ENCODE results near the gene HS6ST1. TPM values are rescaled to one million over a fixed set of nuclear protein-coding genes. Genes with fewer than 3 reads are reported as not detected.
"Not testable (repeated sequence)": the region's sequence is repeated elsewhere in the genome, so short reads cannot be mapped to it uniquely, and the experiment has no call there.

HS6ST1 gene
- total RNA-seq, 4 donors from 2014 or later, result 16.1 to 38.6 (median 26.5) TPM

DNA sequence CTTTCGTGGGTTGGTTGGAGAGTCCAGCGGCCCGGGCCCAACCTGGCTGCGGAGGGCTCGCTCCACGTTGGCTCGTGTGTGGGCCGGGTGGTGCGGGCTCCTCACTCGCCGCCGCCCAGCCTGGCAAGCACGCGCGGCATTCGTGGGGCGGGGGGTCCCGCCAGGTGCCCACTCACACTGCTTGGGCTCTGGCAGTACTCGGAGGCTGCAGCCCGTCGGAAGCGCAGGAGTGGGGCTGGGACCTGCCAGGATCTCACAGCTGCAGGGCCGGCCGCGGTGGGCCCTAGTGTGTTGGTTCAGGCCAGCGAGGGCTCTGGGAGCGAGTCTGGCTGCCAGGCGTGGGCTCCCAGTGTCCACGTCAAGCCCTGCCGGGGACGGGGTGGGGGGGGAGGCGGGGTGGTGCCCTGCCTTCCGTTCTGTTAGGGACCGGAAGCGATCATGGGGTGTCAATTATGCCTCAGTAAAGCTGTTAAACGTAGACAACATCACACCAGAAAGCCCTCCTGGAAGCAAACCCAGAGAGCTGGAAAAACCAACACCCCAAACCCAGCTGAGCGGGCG lies 1.0 kb upstream of the HS6ST1 start:
- H3K9me3 ChIP-seq, result no peaks in the 10 kb centered on the region
- intact Hi-C loops (cut with DNase I; ENCODE audit: low total_unique reads), result loop anchor here (5.0 to 10.0 kb wide), 3 partner anchors 85 to 1078 kb away; no protein-coding TSS in a partner anchor
- peaks cover 18 to 42% (median 38%) of the 10 kb centered on the region in 4 donors for H3K4me1 ChIP-seq
- H3K27ac ChIP-seq, result peak overlapping the region in 1 of 4 donors; percentile 71
- TF ChIP-seq EP300 (IDR thresholded peaks at IDR 0.05; ENCODE audit: low read depth), result no peak
- TF ChIP-seq, protein P1, sequence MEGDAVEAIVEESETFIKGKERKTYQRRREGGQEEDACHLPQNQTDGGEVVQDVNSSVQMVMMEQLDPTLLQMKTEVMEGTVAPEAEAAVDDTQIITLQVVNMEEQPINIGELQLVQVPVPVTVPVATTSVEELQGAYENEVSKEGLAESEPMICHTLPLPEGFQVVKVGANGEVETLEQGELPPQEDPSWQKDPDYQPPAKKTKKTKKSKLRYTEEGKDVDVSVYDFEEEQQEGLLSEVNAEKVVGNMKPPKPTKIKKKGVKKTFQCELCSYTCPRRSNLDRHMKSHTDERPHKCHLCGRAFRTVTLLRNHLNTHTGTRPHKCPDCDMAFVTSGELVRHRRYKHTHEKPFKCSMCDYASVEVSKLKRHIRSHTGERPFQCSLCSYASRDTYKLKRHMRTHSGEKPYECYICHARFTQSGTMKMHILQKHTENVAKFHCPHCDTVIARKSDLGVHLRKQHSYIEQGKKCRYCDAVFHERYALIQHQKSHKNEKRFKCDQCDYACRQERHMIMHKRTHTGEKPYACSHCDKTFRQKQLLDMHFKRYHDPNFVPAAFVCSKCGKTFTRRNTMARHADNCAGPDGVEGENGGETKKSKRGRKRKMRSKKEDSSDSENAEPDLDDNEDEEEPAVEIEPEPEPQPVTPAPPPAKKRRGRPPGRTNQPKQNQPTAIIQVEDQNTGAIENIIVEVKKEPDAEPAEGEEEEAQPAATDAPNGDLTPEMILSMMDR (IDR thresholded peaks at IDR 0.05), result no peak
- TF ChIP-seq POLR2A (IDR thresholded peaks at IDR 0.05), result no peak
- TF ChIP-seq POLR2AphosphoS5 (IDR thresholded peaks at IDR 0.05), result no peak
- 82% methylated on average over 23 of the region's 38 CpGs; no CpG with 5 or more reads in 1 of the 2 donors for WGBS, 2 donors (ENCODE audit: low coverage in 1 of 2)
- no peak for DNase-seq
- peak overlapping the region in 1 of 4 donors; percentile 78 for H3K4me3 ChIP-seq
- no peaks in the 10 kb centered on the region for H3K27me3 ChIP-seq
- in situ Hi-C loops (cut with MboI; ENCODE audit: low pct_ligation_motif_present in 1 of 4, low pct_unique_long_range_greater_than_20kb in 1 of 4, low sequenced_read_pairs in 3 of 4), result no loop called here
- no peaks in the 10 kb centered on the region for H3K36me3 ChIP-seq

DNA sequence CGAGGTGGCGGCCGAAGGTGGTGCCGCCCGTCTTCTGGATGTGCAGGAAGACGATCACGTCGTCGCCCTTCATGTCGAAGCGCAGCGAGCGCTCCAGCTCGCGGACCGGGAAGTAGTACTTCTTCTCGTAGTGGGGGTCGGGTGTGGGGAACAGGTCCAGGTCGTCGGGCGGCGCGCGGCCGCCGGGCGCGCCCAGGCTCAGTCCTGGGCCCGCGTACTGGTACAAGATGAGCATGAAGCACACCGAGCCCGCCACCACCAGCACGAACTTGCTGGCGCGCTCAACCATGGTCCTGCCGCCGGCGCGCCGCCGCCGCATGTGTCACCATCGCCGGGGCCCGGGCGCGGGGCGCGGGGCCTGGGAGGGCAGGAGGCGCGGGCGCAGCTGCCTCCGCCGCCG lies 423 bp downstream of the HS6ST1 start:
- in situ Hi-C loops (cut with MboI; ENCODE audit: low pct_ligation_motif_present in 1 of 4, low pct_unique_long_range_greater_than_20kb in 1 of 4, low sequenced_read_pairs in 3 of 4); DNase-seq; H3K27me3 ChIP-seq; H3K9me3 ChIP-seq; H3K36me3 ChIP-seq: not testable (repeated sequence)
- Histone ChIP-seq H3K4me1 (peaks cover 18 to 55% (median 39%) of the 10 kb centered on the region in 4 donors), H3K4me3 (peak overlapping the region; percentile 68 to 82 (median 74)), H3K27ac (peak overlapping the region in 2 of 4 donors; percentile 14 to 42)
- intact Hi-C loops (cut with DNase I; ENCODE audit: low total_unique reads), result loop anchor here (10.0 kb wide), 2 partner anchors 83 to 143 kb away; no protein-coding TSS in a partner anchor
- WGBS, 2 donors (ENCODE audit: low coverage in 1 of 2), result no CpG with 5 or more reads among the region's 55 CpGs

DNA sequence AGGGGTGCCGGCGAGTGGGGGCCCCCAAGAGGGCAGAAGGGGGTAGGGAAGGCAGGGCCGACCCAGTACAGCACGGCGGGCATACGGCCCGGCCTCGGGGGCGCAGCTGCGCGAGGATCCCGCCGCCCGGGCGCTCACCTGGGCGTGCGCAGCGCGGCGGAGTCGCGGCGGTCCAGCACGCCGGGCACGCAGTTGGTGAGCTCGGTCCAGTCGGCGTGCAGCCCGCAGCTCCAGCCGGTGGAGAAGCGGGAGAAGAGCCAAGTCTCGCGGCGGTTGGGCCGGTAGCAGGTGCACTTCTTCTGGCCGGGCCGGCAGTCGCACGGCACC lies 806 bp downstream of the HS6ST1 start:
- Histone ChIP-seq H3K27ac (peak overlapping the region; percentile 52 to 66 (median 60)), H3K4me1 (peaks cover 17 to 57% (median 39%) of the 10 kb centered on the region in 4 donors)
- not testable (repeated sequence) for DNase-seq

DNA sequence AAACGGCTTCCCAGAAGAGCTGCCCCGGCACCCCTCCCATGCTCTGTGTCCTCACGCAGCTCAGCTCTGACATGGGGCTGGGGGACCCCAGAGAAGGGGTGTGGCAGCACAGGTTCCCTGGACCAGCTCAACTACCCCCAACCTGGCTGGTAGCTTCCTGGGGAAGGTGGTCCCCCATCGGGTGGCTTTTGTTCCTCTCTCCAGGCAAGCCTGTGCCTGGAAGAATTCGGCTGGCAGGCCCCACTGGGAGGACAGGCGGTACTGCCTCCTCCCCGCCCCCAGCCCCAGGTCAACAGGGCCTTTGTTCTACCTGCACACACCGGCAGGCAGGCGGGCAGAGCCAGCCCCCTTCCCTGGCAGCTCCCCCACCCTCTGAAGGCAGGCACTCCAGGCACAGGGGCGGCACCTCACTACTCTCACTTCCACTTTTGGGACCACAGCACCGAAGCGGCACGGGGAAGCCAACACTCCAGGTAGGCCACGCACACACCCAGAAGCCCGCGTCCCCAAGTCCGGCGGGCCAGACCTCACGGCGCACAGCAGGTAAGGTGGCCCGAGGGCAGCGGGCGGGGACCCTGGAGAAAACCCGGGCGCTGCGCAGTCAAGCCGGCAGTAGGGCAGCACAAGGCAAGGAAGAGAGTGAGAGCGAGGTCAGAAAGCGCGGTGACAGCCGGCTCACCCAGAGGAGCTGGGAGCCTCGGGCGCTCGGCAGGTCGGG lies 1.3 kb downstream of the HS6ST1 start:
- DNase-seq, result peak; percentile 52
- WGBS, 2 donors (ENCODE audit: low coverage in 1 of 2), result 0 to 13% methylated on average over 7 to 9 of the region's 35 CpGs
- peaks cover 12 to 54% (median 34%) of the 10 kb centered on the region in 4 donors for H3K4me1 ChIP-seq
- H3K27me3 ChIP-seq, result no peaks in the 10 kb centered on the region
- peak overlapping the region; percentile 52 to 66 (median 60) for H3K27ac ChIP-seq
- intact Hi-C loops (cut with DNase I; ENCODE audit: low total_unique reads), result loop anchor here (10.0 kb wide), 2 partner anchors 83 to 143 kb away; no protein-coding TSS in a partner anchor
- no peaks in the 10 kb centered on the region for H3K36me3 ChIP-seq
- H3K9me3 ChIP-seq, result no peaks in the 10 kb centered on the region
- no peak for TF ChIP-seq EP300 (IDR thresholded peaks at IDR 0.05; ENCODE audit: low read depth)
- no peak for TF ChIP-seq POLR2A (IDR thresholded peaks at IDR 0.05)
- TF ChIP-seq POLR2AphosphoS5 (IDR thresholded peaks at IDR 0.05), result no peak
- TF ChIP-seq, protein P1 (IDR thresholded peaks at IDR 0.05), result no peak
- peak overlapping the region; percentile 69 to 90 (median 81) for H3K4me3 ChIP-seq
- in situ Hi-C loops (cut with MboI; ENCODE audit: low pct_ligation_motif_present in 1 of 4, low pct_unique_long_range_greater_than_20kb in 1 of 4, low sequenced_read_pairs in 3 of 4), result no loop called here

More for the DNA sequence above, 806 bp downstream of the HS6ST1 start:
- H3K27me3 ChIP-seq; H3K36me3 ChIP-seq; in situ Hi-C loops (cut with MboI; ENCODE audit: low pct_ligation_motif_present in 1 of 4, low pct_unique_long_range_greater_than_20kb in 1 of 4, low sequenced_read_pairs in 3 of 4); H3K9me3 ChIP-seq: not testable (repeated sequence)
- H3K4me3 ChIP-seq, result peak overlapping the region; percentile 69 to 90 (median 81)
- intact Hi-C loops (cut with DNase I; ENCODE audit: low total_unique reads), result loop anchor here (10.0 kb wide), 2 partner anchors 83 to 143 kb away; no protein-coding TSS in a partner anchor
- 0% methylated on average over 28 of the region's 40 CpGs; no CpG with 5 or more reads in 1 of the 2 donors for WGBS, 2 donors (ENCODE audit: low coverage in 1 of 2)

DNA sequence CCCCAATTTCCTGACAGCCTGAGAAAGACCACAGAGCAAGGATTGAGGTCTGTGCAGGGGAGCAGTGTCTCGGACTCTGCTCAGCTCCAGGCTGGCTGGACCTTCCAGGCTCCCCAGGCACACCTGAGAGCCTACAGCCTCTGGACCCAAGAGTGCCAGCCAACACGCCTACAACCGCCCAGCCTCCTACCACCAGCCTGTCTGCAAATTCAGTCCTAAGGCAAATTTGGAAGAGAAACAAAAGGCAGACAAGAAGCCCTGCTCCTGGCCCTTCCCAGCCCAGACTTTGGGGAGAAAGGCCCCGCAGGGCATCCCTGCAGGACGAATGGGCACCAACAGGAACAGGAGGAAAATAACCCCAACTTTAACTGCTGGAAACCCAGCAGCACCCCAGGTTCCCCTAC lies 1.9 kb downstream of the HS6ST1 start:
- no peaks in the 10 kb centered on the region for H3K36me3 ChIP-seq
- in situ Hi-C loops (cut with MboI; ENCODE audit: low pct_ligation_motif_present in 1 of 4, low pct_unique_long_range_greater_than_20kb in 1 of 4, low sequenced_read_pairs in 3 of 4), result no loop called here
- H3K9me3 ChIP-seq, result no peaks in the 10 kb centered on the region
- 51% methylated on average over 5 of the region's 5 CpGs; no CpG with 5 or more reads in 1 of the 2 donors for WGBS, 2 donors (ENCODE audit: low coverage in 1 of 2)
- H3K4me3 ChIP-seq, result peak overlapping the region; percentile 69 to 90 (median 81)
- no peak for DNase-seq
- TF ChIP-seq POLR2AphosphoS5 (IDR thresholded peaks at IDR 0.05) (no peak), POLR2A (IDR thresholded peaks at IDR 0.05) (no peak), EP300 (IDR thresholded peaks at IDR 0.05; ENCODE audit: low read depth) (no peak)
- H3K27ac ChIP-seq, result peak overlapping the region; percentile 40 to 64 (median 54)
- intact Hi-C loops (cut with DNase I; ENCODE audit: low total_unique reads), result loop anchor here (10.0 kb wide), 2 partner anchors 82 to 142 kb away; no protein-coding TSS in a partner anchor
- peaks cover 12 to 53% (median 33%) of the 10 kb centered on the region in 4 donors for H3K4me1 ChIP-seq
- no peaks in the 10 kb centered on the region for H3K27me3 ChIP-seq
